H1 (cell line): ENCODE measurements around the gene MZT1. TPM values are rescaled to one million over a fixed set of nuclear protein-coding genes. Genes with fewer than 3 reads are reported as not detected.

Experiments used
- CTCF ChIA-PET: fragments of 300-600 bp; sonication (Branson Sonifier 250); formaldehyde crosslinking; loops from one replicate; lab custom pipeline; 2021; ENCODE audit not compliant: partially characterized antibody; lab: Charles Lee
- POLR2A ChIA-PET: fragments of 300-600 bp; sonication (Branson Sonifier 250); formaldehyde crosslinking; loops from one replicate; lab custom pipeline; 2021; ENCODE audit warnings: inconsistent platforms; ENCODE audit not compliant: partially characterized antibody; lab: Charles Lee
- DNase-seq, 2 experiments: peaks; one replicate each; pipeline versions ENCODE4 v3.0.0 to v3.0.0-alpha.2; 2010 to 2022; ENCODE audit warnings: low spot score in 2 of 2, low read depth in 1 of 2, mixed read lengths in 1 of 2
- FAIRE-seq: peaks from 2 replicates; lab custom pipeline; 2011; peaks lifted over from hg19 to GRCh38; lab: Jason Lieb, UNC
- H2AFZ ChIP-seq: 2 replicates; pipeline ENCODE4 v1.8.1; 2012; ENCODE audit warnings: low read length, inconsistent platforms
- H2AK5ac ChIP-seq: 2 replicates; pipeline ENCODE4 v1.6.1; 2013; ENCODE audit warnings: low read depth, low read length
- H2BK120ac ChIP-seq: replicated peaks from 2 replicates; pipeline ENCODE3; 2013; ENCODE audit warnings: low read depth, low read length, inconsistent platforms
- H2BK12ac ChIP-seq: 2 replicates; pipeline ENCODE4 v1.6.1; 2013; ENCODE audit warnings: low read depth, low read length
- H2BK15ac ChIP-seq: 2 replicates; pipeline ENCODE4 v1.6.1; 2013; ENCODE audit warnings: low read length
- H2BK20ac ChIP-seq: 2 replicates; pipeline ENCODE4 v1.6.1; 2013; ENCODE audit warnings: low read length
- H2BK5ac ChIP-seq: 2 replicates; pipeline ENCODE4 v1.6.1; 2013; ENCODE audit warnings: low read depth, low read length
- H3K14ac ChIP-seq: 2 replicates; pipeline ENCODE4 v1.6.1; 2013; ENCODE audit warnings: inconsistent platforms; ENCODE audit not compliant: insufficient read length
- H3K18ac ChIP-seq: 2 replicates; pipeline ENCODE4 v1.6.1; 2013; ENCODE audit warnings: low read length; ENCODE audit errors: extremely low read depth
- H3K23ac ChIP-seq: 2 replicates; pipeline ENCODE4 v1.6.1; 2013; ENCODE audit warnings: inconsistent platforms; ENCODE audit not compliant: insufficient read length
- H3K23me2 ChIP-seq: 2 replicates; pipeline ENCODE4 v1.6.1; 2013; ENCODE audit warnings: low read depth, low read length
- H3K27ac ChIP-seq: 2 replicates; pipeline ENCODE4 v1.6.1; 2011; ENCODE audit warnings: low read depth, low read length, inconsistent platforms
- H3K27me3 ChIP-seq, 4 experiments: replicated peaks in 1 of 4; 1 replicate in 1 of 4; 2 replicates in 3 of 4; pipeline versions ENCODE4 v1.6.1 to v1.8.1; 2011 to 2013; ENCODE audit warnings: low read length in 3 of 4, mild to moderate bottlenecking in 3 of 4, inconsistent platforms in 2 of 4, mixed read lengths in 2 of 4, moderate library complexity in 1 of 4; ENCODE audit not compliant: control insufficient read depth in 3 of 4, insufficient read depth in 3 of 4; ENCODE audit errors: extremely low read depth in 1 of 4
- H3K36me3 ChIP-seq, 4 experiments: 2 replicates each; pipeline versions ENCODE4 v1.6.1 to v1.8.1; 2011 to 2013; ENCODE audit warnings: mild to moderate bottlenecking in 4 of 4, low read length in 3 of 4, moderate library complexity in 2 of 4, control low read depth in 1 of 4, inconsistent platforms in 1 of 4; ENCODE audit not compliant: insufficient read depth in 4 of 4, control insufficient read depth in 2 of 4
- H3K4ac ChIP-seq: replicated peaks from 2 replicates; pipeline ENCODE3; 2013; ENCODE audit warnings: low read length, low read depth, mixed read lengths, inconsistent platforms; ENCODE audit not compliant: insufficient read length
- H3K4me1 ChIP-seq, 4 experiments: replicated peaks in 1 of 4; 1 replicate in 1 of 4; 2 replicates in 3 of 4; pipeline versions ENCODE4 v1.6.1 to v1.8.1; 2011 to 2013; ENCODE audit warnings: low read length in 3 of 4, inconsistent platforms in 2 of 4, mixed read lengths in 1 of 4; ENCODE audit not compliant: insufficient read depth in 4 of 4, control insufficient read depth in 3 of 4
- H3K4me2 ChIP-seq, 2 experiments: 2 replicates each; pipeline versions ENCODE4 v1.6.1 to v1.8.1; 2011 to 2013; ENCODE audit warnings: low read depth in 2 of 2, low read length in 2 of 2, control low read depth in 1 of 2, inconsistent platforms in 1 of 2, mild to moderate bottlenecking in 1 of 2; ENCODE audit not compliant: insufficient read depth in 1 of 2
- H3K4me3 ChIP-seq, 4 experiments: fragments of 200-600, 300-600 bp in 1 of 4; sonication (generic), shearing (Covaris generic), sonication (Bioruptor Twin) in 1 of 4; 2 replicates each; pipeline versions ENCODE4 v1.5.1 to v1.8.1; 2011 to 2016; ENCODE audit warnings: low read length in 4 of 4, low read depth in 3 of 4, control low read depth in 2 of 4, inconsistent platforms in 2 of 4, mild to moderate bottlenecking in 2 of 4, mixed read lengths in 1 of 4, moderate library complexity in 1 of 4; ENCODE audit not compliant: insufficient read depth in 2 of 4; ENCODE audit errors: extremely low read depth in 1 of 4
- H3K56ac ChIP-seq: replicated peaks from 2 replicates; pipeline ENCODE3; 2013; ENCODE audit warnings: low read depth, mild to moderate bottlenecking, mixed read lengths, low read length, inconsistent platforms; ENCODE audit not compliant: insufficient read length
- H3K79me1 ChIP-seq: 2 replicates; pipeline ENCODE4 v1.6.1; 2013; ENCODE audit warnings: low read depth, low read length, control low read depth
- H3K79me2 ChIP-seq, 2 experiments: 2 replicates each; pipeline versions ENCODE4 v1.6.1 to v1.8.1; 2012 to 2013; ENCODE audit warnings: low read length in 2 of 2, mild to moderate bottlenecking in 2 of 2, inconsistent platforms in 1 of 2; ENCODE audit not compliant: insufficient read depth in 2 of 2, control insufficient read depth in 1 of 2
- H3K9ac ChIP-seq, 4 experiments: replicated peaks in 1 of 4; 1 replicate in 1 of 4; 2 replicates in 3 of 4; pipeline versions ENCODE4 v1.6.1 to v1.8.1; 2011 to 2013; ENCODE audit warnings: low read depth in 3 of 4, low read length in 3 of 4, control low read depth in 2 of 4, mild to moderate bottlenecking in 2 of 4, moderate library complexity in 2 of 4, inconsistent platforms in 1 of 4; ENCODE audit errors: extremely low read depth in 1 of 4
- H3K9me3 ChIP-seq, 2 experiments: 2 replicates each; pipeline versions ENCODE4 v1.6.1 to v1.8.1; 2012 to 2013; ENCODE audit warnings: mild to moderate bottlenecking in 2 of 2, moderate library complexity in 2 of 2, control low read depth in 1 of 2, inconsistent platforms in 1 of 2, low read depth in 1 of 2, low read length in 1 of 2, mixed read lengths in 1 of 2; ENCODE audit not compliant: insufficient read depth in 2 of 2
- H4K20me1 ChIP-seq, 2 experiments: replicated peaks in 1 of 2; 2 replicates each; pipeline versions ENCODE3 to v1.8.1; 2011 to 2013; ENCODE audit warnings: inconsistent platforms in 2 of 2, low read length in 2 of 2, mild to moderate bottlenecking in 1 of 2; ENCODE audit not compliant: insufficient read depth in 2 of 2, control insufficient read depth in 1 of 2
- H4K5ac ChIP-seq: 2 replicates; pipeline ENCODE4 v1.6.1; 2013; ENCODE audit warnings: low read length, low read depth, mixed read lengths, inconsistent platforms; ENCODE audit not compliant: insufficient read length
- H4K8ac ChIP-seq: 2 replicates; pipeline ENCODE4 v1.8.0; 2013; ENCODE audit warnings: mild to moderate bottlenecking, moderate library complexity, low read length, inconsistent platforms; ENCODE audit not compliant: insufficient read depth; ENCODE audit errors: extremely low read depth
- H4K91ac ChIP-seq: replicated peaks from 2 replicates; pipeline ENCODE3; 2013; ENCODE audit warnings: low read length, mixed read lengths, inconsistent platforms; ENCODE audit not compliant: insufficient read length
- BACH1 ChIP-seq: IDR thresholded peaks from 2 replicates; pipeline ENCODE4 v1.6.1; 2012; ENCODE audit warnings: low read length, improper control_type of control experiment
- CHD2 ChIP-seq: IDR thresholded peaks from 2 replicates; pipeline ENCODE4 v1.6.1; 2012; ENCODE audit warnings: low read length, improper control_type of control experiment
- EP300 ChIP-seq, 2 experiments: IDR thresholded peaks; 1 replicate in 1 of 2; 2 replicates in 1 of 2; pipeline ENCODE4 v1.6.1; 2011 to 2012; ENCODE audit warnings: low read depth in 2 of 2, low read length in 2 of 2, mild to moderate bottlenecking in 2 of 2, borderline replicate concordance in 1 of 2, inconsistent platforms in 1 of 2, moderate library complexity in 1 of 2
- EZH2 ChIP-seq: fragments of 200-600 bp; sonication (generic); IDR thresholded peaks from 2 replicates; pipeline ENCODE4 v1.7.1; 2012; ENCODE audit warnings: low read depth, mild to moderate bottlenecking, moderate library complexity, low read length, inconsistent platforms; ENCODE audit not compliant: severe bottlenecking
- PHF8 ChIP-seq: fragments of 200-600 bp; sonication (generic); conservative IDR thresholded peaks from 2 replicates; pipeline ENCODE4 v1.7.1; 2012; ENCODE audit warnings: low read depth, mild to moderate bottlenecking, inconsistent platforms, low read length, moderate library complexity
- RFX5 ChIP-seq: IDR thresholded peaks from 2 replicates; pipeline ENCODE4 v1.6.1; 2011; ENCODE audit warnings: low read depth, low read length, improper control_type of control experiment, borderline replicate concordance
- SIN3A ChIP-seq, 2 experiments: IDR thresholded peaks in 1 of 2; conservative IDR thresholded peaks in 1 of 2; 2 replicates each; pipeline ENCODE4 v1.6.1; 2011 to 2012; ENCODE audit warnings: low read length in 2 of 2, improper control_type of control experiment in 1 of 2, low read depth in 1 of 2, mild to moderate bottlenecking in 1 of 2
- SP2 ChIP-seq: IDR thresholded peaks from 2 replicates; pipeline ENCODE4 v1.6.1; 2012; ENCODE audit warnings: mild to moderate bottlenecking, low read length, inconsistent platforms
- SRF ChIP-seq: IDR thresholded peaks from 2 replicates; pipeline ENCODE4 v1.6.1; 2011; ENCODE audit warnings: mild to moderate bottlenecking, low read depth, low read length, moderate library complexity
- SUZ12 ChIP-seq: fragments of 200-600 bp; sonication (generic); IDR thresholded peaks from 2 replicates; pipeline ENCODE4 v1.6.1; 2012; ENCODE audit warnings: mild to moderate bottlenecking, inconsistent platforms, low read length, moderate library complexity, mixed read lengths
- TCF12 ChIP-seq: IDR thresholded peaks from 2 replicates; pipeline ENCODE4 v1.6.1; 2011; ENCODE audit warnings: low read depth, mild to moderate bottlenecking, low read length
- polyA plus RNA-seq, 7 experiments: library from polyadenylated mRNA; depleted of rRNA in 3 of 7; stranded (reverse) in 5 of 7; unstranded in 2 of 7; fragments of >200 nt in 5 of 7; fragments of 200-250 nt in 2 of 7; gene quantifications; 1 replicate in 5 of 7; 2 replicates in 1 of 7; 4 replicates in 1 of 7; pipeline versions ENCODE4 v1.2.1 to v1.2.3, GENCODE V29; 2011 to 2013; ENCODE audit warnings: missing spikeins in 2 of 7, mixed read lengths in 2 of 7
- total RNA-seq: library from RNA; stranded (reverse); fragmentation: NEBNext Ultra II Directional; extraction: Animal tissue kit (Norgen Biotek cat#: 25700); gene quantifications from 2 replicates; pipeline ENCODE4 v1.2.1, GENCODE V29; 2021
- TF ChIP-seq, protein P1 (sequence below): IDR thresholded peaks from 2 replicates; pipeline ENCODE4 v1.6.1; 2012; ENCODE audit warnings: low read length, inconsistent platforms
- TF ChIP-seq, protein P2 (sequence below): IDR thresholded peaks from 2 replicates; pipeline ENCODE4 v1.6.1; 2011; ENCODE audit warnings: low read depth, mild to moderate bottlenecking, low read length; ENCODE audit not compliant: insufficient read depth

MZT1 gene
- total and polyA plus RNA-seq, 2 of the 8 experiments (the other 6 are each of a cell fraction or from before 2014, with no cell fraction given) = 8.8 to 25.2 TPM

DNA sequence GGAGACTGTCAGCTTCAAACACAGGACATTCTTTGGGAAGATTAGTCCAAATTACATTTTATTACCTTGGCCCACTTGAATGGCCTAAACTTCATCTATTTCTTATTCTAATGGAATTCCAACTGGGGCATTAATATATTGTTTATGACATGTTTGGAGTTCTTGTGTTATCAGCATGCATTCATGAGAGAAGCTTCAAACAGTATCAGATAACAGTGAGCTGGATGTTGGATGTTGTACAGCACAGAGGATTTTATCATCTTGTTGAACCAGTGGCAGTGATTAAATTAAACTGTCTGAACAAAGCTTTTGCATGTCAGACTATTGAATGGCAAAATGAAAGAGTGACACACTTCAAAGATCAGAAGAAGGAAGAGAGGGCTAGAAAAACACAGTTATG is 50.0 kb downstream of the MZT1 start:
- no peak overlapping the region for H3K23ac ChIP-seq
- no peak for TF ChIP-seq EP300 (IDR thresholded peaks at IDR 0.05; ENCODE audit: borderline replicate concordance in 1 of 2, low read depth in 2 of 2, low read length in 2 of 2)
- TF ChIP-seq CHD2 = no peak
- TF ChIP-seq EZH2 = no peak
- no peak for TF ChIP-seq BACH1
- TF ChIP-seq SP2 = no peak
- TF ChIP-seq RFX5 = no peak
- TF ChIP-seq, protein P1, sequence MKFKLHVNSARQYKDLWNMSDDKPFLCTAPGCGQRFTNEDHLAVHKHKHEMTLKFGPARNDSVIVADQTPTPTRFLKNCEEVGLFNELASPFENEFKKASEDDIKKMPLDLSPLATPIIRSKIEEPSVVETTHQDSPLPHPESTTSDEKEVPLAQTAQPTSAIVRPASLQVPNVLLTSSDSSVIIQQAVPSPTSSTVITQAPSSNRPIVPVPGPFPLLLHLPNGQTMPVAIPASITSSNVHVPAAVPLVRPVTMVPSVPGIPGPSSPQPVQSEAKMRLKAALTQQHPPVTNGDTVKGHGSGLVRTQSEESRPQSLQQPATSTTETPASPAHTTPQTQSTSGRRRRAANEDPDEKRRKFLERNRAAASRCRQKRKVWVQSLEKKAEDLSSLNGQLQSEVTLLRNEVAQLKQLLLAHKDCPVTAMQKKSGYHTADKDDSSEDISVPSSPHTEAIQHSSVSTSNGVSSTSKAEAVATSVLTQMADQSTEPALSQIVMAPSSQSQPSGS = no peak
- no peak for TF ChIP-seq PHF8
- no peak for TF ChIP-seq SRF
- TF ChIP-seq, protein P2, sequence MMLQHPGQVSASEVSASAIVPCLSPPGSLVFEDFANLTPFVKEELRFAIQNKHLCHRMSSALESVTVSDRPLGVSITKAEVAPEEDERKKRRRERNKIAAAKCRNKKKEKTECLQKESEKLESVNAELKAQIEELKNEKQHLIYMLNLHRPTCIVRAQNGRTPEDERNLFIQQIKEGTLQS = no peak
- no peak for TF ChIP-seq TCF12
- no peak for TF ChIP-seq SIN3A (conservative IDR thresholded peaks at IDR 0.05 in 1 of 2, IDR thresholded peaks at IDR 0.05 in 1 of 2; ENCODE audit: low read depth in 1 of 2, low read length in 2 of 2)
- TF ChIP-seq SUZ12 = no peak

More for the DNA sequence above, 50.0 kb downstream of the MZT1 start:
- Histone ChIP-seq H3K14ac (no peak overlapping the region), H3K18ac (no peak overlapping the region), H4K91ac (no peak overlapping the region), H2BK15ac (no peak overlapping the region), H2AK5ac (no peak overlapping the region), H3K9ac (no peak overlapping the region), H3K27ac (no peak overlapping the region), H3K27me3 (no peaks in the 10 kb centered on the region), H3K23me2 (peaks cover 1% of the 10 kb centered on the region; the same call in 1 of the 2 replicates), H2BK5ac (no peak overlapping the region), H3K4me2 (no peak overlapping the region), H3K4me1 (no peaks in the 10 kb centered on the region; a peak in 1 of 7 replicates), H4K5ac (no peak overlapping the region), H2AFZ (no peak overlapping the region), H3K56ac (no peak overlapping the region), H3K79me2 (no peaks in the 10 kb centered on the region), H2BK120ac (no peak overlapping the region), H3K4ac (no peak overlapping the region), H4K20me1 (no peaks in the 10 kb centered on the region), H3K9me3 (no peaks in the 10 kb centered on the region), H3K4me3 (no peak overlapping the region), H2BK12ac (no peak overlapping the region), H3K79me1 (no peaks in the 10 kb centered on the region), H4K8ac (no peak overlapping the region), H3K36me3 (no peaks in the 10 kb centered on the region; a peak in 1 of 8 replicates), H2BK20ac (no peak overlapping the region)
- no peak for FAIRE-seq
- no peak for DNase-seq
- POLR2A ChIA-PET = no interaction called here
- CTCF ChIA-PET = interaction anchor here (2.2 kb wide), 1 partner anchor 26 kb away, joined by 7 read pairs; no protein-coding TSS in a partner anchor
